HG03095 (cell line): Measurements from ENCODE around the gene ACAD9.

Experiments used
- ATAC-seq: cut with Tn5 transposase; IDR thresholded peaks from one replicate; pipeline ENCODE4 v1.9.1; 2021; ENCODE audit warnings: moderate library complexity; ENCODE audit not compliant: unreplicated experiment

The ACAD9 gene

DNA sequence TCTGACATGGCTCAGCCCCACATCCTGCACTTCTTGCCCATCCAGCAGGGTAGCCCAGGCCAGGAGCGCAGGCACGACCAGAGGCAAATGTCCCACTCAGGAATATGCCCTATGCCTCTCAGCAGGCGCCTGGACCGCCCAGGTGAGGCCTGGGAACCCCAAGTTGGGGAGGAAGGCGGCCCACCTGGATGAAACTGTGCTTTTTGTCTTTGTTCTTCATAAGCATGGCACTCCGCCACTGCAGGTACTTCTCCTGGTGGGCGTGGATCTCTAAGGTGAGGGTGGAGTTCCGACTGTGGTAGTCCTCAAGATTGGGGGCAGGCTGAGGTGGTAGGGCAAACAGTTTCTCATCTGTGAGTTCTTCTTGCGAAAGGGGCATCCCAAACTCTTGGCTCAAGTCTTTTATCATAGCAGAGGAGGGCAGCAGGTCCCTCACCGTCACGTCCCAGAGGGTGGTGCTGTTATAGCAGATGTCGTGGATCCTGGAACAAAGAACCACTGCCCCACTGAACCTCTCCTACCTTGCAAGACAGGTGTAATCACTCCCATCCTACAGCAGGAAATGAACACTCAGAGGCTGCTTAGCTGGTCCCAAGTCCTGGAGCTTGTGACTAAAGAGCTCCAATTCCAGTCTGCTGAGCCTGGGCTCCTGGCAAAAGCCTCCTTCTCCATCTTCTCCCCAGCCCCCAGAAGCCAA, 53.2 kb downstream of the ACAD9 start:
- ATAC-seq = no peak

GRCh38 chr3:128933213-128933921, 53.9 kb downstream of the ACAD9 start:
- no peak for ATAC-seq

DNA sequence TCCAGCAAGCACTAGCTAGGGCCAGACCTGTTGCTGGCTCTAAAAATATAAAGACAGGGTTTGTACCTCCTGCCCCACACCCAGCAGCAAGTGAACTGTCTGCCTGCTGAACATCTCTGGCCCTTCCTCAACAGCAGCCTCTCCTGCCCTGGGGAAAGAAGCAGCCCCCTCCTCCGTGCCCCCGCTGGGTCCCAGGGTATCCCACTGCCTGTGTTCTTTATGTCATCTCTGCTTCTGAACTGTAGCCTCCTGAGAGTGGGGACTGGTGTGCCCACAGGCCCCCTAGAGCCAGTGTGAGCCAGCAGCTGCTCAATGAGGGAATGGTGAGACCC, 54.5 kb downstream of the ACAD9 start:
- no peak for ATAC-seq

- ATAC-seq = no peak
Observed at GRCh38 chr3:128935922-128936321, 56.5 kb downstream of the ACAD9 start.

GRCh38 chr3:128936341-128936740, 56.9 kb downstream of the ACAD9 start:
- ATAC-seq = no peak

- no peak for ATAC-seq
Observed at GRCh38 chr3:128940252-128940651, 60.8 kb downstream of the ACAD9 start.

GRCh38 chr3:128942161-128942952, 62.9 kb downstream of the ACAD9 start:
- ATAC-seq = no peak

- ATAC-seq = no peak
Observed at GRCh38 chr3:128945041-128945877, 65.8 kb downstream of the ACAD9 start.

- ATAC-seq = no peak
Observed at GRCh38 chr3:128945878-128946175, 66.4 kb downstream of the ACAD9 start.

DNA sequence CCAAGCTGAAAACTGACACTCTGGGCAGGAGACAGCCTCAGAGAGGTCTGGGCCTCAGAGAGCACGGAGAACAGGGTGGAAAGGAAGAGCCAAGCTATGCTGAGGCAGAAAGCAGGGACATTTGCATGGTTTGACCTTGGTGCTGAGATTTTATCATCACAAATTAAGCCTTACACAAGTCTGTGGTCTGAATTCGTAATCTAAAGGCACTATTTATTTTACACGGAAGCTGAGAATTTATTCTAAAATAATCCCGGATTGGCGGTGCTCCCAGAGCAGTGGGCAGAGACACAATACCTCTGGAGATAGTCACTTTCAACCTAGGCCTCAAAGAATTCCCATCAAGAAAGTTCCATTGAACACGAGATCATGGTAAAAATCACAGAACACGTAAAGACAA, 67.0 kb downstream of the ACAD9 start:
- ATAC-seq = no peak

DNA sequence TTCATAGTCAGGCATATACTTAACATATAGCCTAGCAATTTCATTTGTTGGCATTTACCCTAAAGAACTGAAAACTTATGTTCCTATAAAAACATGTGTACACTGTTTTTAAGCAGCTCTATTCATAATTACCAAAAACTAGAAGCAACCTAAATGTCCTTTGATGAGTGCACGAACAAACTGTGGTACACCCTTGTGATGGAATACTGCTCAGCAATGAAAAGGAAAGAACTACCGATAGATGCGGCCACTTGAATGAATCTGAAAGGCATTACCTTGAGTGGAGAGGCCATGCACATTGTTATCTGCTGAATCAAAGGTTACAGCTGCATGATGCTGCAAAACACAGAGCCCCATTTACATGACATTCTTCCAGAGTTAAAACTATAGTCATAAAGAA, 69.7 kb downstream of the ACAD9 start:
- no peak for ATAC-seq

DNA sequence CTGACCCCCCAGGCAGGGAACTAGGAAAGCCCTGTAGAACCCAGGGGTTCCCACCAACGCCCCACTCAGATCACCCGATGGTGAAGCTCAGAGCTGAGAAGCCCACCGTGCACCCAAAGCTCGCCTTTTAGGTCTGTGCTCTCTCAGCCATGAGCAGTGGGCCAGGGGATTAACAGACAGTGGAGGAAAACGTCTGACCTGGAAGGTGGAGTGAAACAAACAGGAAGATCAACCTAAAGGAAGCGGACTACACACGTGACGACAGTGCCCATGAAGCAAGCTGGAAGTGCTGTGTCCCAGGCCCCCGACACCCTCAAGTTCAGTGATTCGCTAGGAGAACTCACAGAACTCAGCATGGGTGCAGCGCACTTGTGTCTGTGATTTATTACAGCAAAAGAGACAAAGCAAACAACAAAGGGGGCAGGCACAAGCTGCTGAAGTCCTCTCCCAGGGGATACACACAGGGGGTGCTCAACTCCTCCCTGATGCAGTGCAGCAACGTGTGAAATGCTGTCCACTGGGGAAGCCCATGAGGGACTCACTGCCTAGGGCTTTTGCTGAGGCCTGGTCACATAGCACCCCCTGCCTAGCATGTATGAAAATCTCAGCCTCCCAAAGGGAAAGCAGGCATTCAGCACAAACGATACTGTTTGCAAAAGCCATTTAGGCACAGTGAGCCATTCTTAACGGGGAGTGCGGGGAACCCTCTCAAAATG, 71.0 kb downstream of the ACAD9 start:
- ATAC-seq = no peak

DNA sequence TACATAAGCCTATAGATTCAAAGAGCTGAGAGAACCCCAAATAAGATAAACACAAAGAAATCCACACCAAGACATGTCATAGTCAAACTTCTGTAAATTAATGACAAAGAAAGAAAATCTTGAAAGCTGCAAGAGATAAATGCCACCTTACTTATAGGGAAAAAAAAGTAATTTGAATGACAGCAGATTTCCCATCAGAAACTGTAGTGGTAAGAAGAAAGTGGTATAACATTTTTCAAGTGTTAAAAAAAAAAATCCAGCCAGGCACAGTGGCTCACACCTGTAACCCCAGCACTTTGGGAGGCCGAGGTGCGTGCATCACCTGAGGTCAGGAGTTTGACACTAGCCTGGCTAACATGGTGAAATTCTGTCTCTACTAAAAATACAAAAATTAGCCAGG, 77.0 kb downstream of the ACAD9 start:
- no peak for ATAC-seq
